ENCODE results near the gene SIK3.
"Not testable (repeated sequence)": the region's sequence is repeated elsewhere in the genome, so short reads cannot be mapped to it uniquely, and the experiment has no call there.

SIK3 gene

DNA sequence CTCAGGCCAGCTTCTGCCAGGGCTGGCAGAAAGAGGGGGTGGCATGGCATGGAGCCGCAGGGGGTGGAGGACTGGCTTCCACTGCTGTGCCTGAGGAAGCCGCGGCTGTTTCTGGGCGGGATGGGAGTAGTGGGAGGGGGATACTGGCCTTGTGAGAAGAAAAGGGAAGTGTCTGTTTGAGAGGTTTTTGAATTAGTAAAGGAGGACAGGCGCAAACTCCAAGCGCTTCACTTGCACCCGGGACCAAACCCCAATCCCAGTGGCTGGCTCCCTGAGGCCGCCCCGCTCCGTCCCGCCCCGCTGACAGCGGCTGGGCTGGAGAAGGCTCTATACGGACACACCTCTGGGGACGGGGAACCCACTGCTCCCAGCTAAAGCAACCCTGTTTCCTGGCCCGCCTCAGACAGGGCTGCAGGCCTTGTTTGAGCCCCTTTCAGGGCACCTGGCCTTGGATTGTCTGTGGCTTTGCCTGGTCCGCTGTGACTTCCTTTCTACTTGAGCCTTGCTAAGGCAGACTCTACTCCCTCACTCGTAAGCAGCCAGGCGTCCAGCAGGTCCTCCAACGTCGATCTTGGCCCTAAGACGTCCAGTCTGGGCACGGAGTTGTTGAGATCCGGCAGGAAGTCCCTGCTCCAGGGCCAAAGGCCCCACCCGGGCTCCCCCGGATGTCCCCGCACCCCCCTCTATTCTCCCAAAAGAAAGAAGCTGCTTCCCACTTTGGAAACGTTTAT lies 263.0 kb downstream of the SIK3 start:
- DNase-seq = no peak

DNA sequence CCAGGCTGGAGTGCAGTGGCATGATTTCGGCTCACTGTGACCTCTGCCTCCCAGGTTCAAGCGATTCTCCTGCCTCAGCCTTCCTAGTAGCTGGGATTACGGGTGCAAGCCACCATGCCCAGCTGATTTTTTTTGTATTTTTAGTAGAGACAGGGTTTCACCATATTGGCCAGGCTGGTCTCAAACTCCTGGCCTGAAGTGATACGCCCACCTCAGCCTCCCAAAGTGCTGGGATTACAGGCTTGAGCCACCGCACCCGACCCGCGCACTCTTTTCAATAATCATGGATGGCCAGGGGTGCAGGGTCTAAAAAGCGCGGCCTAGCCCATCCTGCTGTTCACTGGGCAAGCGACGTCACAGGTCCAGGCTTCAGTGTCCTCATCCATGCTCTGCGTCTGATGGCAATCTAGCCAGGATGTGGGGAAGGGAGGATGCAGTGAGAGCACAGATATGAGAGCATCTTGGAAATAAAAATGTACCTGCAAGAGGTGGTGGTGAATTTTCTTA lies 263.6 kb downstream of the SIK3 start:
- not testable (repeated sequence) for DNase-seq

DNA sequence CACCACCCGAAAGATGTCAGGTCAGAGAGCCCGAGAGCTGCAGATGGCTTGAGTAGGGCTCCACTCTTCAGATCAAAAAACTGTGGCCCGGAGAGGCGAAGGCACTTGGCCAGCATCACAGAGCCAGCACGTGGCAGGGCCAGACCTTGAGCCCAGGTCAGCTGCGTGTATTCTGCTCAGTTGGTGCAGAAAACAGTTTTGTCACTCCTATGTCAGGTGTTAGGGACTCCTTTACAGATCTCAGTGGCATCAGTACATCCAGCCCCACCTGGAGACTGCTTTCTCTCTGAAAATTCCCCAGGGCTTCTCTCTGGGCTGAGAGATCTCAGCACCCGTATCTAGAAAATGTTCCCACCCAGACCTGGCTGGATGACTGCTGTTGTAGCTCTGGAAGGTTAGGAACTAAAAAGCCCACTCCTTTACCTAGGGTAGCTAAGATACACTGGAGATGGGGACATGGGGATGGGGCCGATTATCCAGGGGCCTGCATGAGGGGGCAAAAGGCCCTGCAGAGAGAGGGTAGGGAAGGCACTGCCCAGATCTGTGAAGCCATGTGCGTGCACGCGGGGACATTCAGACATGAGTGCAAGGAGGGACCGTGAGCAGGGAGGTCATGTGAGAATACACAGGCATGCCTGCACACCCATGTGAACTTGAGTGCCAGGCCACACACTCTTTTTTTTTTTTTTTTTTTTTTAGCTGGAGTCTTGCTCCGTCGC lies 264.3 kb downstream of the SIK3 start:
- DNase-seq = no peak

DNA sequence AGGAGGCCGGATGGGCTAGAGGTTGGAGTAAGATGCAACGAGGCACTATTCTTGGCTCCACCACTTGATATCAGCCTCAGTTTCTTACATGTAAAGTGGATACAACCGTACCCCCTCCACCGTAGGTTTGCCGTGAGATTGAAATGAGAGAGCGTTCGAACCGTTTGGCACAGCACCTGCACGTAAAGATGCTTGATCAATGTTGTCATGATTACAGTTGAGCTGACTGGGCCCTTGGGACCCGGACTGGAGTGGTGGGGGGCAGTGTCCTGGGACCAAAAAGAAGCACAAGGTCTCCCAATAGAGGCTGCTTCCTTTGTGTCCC lies 264.8 kb downstream of the SIK3 start:
- no peak for DNase-seq

DNA sequence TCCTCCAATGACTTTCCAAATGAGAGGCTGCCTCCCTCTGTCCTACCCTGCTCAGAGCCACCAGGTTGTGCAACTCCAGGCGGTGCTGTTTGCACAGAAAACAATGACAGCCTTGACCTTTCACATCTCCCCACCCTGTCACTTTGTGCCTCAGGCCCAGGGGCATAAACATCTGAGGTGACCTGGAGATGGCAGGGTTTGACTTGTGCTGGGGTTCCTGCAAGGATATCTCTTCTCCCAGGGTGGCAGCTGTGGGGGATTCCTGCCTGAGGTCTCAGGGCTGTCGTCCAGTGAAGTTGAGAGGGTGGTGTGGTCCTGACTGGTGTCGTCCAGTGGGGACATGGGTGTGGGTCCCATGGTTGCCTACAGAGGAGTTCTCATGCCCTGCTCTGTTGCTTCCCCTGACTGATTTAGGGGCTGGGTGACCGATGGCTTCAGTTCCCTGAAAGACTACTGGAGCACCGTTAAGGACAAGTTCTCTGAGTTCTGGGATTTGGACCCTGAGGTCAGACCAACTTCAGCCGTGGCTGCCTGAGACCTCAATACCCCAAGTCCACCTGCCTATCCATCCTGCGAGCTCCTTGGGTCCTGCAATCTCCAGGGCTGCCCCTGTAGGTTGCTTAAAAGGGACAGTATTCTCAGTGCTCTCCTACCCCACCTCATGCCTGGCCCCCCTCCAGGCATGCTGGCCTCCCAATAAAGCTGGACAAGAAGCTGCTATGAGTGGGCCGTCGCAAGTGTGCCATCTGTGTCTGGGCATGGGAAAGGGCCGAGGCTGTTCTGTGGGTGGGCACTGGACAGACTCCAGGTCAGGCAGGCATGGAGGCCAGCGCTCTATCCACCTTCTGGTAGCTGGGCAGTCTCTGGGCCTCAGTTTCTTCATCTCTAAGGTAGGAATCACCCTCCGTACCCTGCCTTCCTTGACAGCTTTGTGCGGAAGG lies 265.6 kb downstream of the SIK3 start:
- DNase-seq = no peak

DNA sequence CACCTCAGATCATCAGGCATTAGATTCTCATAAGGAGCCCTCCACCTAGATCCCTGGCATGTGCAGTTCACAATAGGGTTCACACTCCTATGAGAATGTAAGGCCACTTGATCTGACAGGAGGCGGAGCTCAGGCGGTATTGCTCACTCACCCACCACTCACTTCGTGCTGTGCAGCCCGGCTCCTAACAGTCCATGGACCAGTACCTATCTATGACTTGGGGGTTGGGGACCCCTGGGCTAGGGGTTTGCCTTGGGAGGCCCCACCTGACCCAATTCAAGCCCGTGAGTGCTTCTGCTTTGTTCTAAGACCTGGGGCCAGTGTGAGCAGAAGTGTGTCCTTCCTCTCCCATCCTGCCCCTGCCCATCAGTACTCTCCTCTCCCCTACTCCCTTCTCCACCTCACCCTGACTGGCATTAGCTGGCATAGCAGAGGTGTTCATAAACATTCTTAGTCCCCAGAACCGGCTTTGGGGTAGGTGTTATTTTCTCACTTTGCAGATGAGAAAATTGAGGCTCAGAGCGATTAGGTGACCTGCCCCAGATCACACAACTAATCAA lies 266.4 kb downstream of the SIK3 start:
- no peak for DNase-seq

DNA sequence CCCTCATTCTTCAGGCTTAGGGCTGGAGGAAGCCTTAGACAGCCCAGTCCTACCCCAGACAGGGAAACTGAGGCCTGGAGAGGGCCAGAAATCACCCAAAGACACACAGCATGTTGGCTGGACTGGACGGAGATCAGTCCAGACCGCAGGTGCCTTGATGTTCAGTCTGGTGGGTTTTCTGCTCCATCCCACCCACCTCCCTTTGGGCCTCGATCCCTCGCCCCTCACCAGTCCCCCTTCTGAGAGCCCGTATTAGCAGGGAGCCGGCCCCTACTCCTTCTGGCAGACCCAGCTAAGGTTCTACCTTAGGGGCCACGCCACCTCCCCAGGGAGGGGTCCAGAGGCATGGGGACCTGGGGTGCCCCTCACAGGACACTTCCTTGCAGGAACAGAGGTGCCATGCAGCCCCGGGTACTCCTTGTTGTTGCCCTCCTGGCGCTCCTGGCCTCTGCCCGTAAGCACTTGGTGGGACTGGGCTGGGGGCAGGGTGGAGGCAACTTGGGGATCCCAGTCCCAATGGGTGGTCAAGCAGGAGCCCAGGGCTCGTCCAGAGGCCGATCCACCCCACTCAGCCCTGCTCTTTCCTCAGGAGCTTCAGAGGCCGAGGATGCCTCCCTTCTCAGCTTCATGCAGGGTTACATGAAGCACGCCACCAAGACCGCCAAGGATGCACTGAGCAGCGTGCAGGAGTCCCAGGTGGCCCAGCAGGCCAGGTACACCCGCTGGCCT lies 267.9 kb downstream of the SIK3 start:
- DNase-seq = no peak

DNA sequence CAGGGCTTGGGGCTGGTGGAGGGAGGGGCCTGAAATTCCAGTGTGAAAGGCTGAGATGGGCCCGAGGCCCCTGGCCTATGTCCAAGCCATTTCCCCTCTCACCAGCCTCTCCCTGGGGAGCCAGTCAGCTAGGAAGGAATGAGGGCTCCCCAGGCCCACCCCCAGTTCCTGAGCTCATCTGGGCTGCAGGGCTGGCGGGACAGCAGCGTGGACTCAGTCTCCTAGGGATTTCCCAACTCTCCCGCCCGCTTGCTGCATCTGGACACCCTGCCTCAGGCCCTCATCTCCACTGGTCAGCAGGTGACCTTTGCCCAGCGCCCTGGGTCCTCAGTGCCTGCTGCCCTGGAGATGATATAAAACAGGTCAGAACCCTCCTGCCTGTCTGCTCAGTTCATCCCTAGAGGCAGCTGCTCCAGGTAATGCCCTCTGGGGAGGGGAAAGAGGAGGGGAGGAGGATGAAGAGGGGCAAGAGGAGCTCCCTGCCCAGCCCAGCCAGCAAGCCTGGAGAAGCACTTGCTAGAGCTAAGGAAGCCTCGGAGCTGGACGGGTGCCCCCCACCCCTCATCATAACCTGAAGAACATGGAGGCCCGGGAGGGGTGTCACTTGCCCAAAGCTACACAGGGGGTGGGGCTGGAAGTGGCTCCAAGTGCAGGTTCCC lies 268.6 kb downstream of the SIK3 start, which contains the start of gene APOC3:
TSS of gene APOC3 (plus strand) at position 383 of the 659 bp plus-strand sequence. CDS start 676 bp downstream, outside the sequence.
- DNase-seq = no peak

DNA sequence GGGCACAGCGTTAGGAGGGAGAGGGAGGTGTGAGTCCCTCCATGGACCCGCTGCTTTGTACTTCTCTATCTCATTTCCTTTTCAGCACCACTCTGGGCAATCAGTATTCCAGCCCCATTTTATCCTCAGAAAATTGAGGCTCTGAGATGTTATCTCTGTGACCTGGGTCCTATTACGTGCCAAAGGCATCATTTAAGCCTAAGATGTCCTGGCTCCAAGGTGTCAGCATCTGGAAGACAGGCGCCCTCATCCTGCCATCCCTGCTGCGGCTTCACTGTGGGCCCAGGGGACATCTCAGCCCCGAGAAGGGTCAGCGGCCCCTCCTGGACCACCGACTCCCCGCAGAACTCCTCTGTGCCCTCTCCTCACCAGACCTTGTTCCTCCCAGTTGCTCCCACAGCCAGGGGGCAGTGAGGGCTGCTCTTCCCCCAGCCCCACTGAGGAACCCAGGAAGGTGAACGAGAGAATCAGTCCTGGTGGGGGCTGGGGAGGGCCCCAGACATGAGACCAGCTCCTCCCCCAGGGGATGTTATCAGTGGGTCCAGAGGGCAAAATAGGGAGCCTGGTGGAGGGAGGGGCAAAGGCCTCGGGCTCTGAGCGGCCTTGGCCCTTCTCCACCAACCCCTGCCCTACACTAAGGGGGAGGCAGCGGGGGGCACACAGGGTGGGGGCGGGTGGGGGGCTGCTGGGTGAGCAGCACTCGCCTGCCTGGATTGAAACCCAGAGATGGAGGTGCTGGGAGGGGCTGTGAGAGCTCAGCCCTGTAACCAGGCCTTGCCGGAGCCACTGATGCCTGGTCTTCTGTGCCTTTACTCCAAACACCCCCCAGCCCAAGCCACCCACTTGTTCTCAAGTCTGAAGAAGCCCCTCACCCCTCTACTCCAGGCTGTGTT lies 269.4 kb downstream of the SIK3 start:
- DNase-seq = no peak

DNA sequence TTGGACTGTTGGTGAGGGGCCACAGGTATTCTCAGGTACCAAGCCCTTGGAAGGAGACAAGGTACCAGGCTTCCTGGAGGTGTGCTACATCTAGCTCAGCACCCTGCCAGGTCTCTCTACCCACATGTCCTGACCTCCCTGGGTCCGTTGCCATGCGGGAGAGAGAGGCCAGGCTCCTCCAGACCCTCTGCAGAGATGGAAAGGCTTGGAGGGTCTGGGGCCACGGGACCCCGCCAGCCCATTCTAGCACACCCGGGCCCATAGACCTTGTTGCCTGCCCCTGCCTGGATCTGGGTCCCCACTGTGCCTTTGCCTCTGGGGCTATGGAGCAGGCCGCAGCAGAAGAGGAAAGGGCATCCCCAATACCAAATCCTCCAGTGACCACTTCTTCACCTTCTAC lies 270.8 kb downstream of the SIK3 start:
- DNase-seq = no peak

DNA sequence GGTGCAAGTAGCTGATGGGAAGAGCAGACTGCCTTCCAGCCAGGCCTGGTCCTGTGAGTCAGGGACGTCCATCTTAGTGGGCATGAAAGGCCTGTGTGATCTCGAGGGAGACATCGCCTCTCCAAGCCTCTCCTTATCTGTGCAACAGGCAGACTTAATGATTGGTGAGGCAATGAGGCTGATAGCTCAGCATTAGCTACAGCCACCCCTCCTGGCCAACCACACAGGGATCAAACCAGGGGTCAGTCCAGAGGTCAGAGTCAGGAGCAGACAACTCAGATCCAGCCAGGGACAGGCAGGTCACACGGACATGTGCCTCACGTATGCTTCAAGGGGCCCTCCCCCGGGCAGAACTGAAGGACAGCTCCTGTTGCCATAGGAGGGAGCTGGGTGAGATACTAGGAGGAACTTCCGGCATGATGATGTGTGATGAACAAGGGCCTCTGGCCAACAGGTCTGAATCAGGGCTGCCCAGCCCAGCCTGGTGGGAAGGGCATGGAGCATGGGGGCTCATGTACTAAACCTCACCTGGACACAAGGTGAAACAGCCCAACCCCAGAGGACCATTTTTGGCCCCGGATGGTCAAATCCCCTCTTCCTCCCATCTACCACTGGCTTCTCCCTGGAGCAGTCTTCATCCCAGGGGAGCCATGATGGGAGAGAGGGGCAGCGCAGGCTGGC lies 271.3 kb downstream of the SIK3 start:
- no peak for DNase-seq

DNA sequence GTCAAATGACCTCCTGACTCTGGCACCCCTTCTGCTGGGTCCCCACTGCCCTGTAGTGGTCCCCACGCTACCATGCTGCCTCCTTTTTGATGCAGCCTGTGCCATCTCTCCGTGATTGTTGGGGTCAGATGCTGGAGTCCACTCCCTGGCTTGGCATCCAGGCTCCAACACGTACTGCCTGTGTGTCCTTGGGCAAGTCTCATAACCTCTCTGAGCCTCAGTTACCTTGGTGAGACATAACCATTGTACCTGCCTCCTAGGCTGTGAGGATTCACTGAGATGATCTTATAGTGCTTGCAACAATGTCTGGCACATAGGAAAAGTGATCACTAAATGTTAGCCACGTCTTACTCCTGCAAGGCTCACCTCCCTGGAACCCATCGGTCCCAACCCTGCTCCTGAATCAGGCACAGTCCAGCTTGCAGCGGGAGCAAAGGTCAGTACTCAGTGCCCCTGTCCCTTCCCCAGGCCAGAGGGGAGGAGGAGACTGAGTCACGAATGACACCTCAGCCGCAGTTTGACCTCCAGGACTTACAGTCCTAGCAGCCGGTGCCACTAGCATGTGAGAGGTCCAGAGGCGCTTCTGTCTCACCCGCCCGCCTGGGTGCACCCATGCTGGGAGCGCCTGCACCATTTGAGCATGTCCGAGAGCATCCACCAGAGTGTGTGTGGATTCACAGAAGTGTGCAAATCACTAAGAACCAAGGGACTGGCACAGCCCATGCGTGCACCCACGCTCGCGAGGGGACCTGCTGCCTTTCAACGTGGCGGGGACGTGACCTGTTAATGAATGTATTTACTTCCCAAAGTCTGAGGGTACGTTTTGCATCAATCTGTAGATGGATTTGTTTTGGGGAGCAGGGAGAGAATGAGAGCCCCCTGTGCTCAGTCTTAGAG lies 272.1 kb downstream of the SIK3 start:
- no peak for DNase-seq

DNA sequence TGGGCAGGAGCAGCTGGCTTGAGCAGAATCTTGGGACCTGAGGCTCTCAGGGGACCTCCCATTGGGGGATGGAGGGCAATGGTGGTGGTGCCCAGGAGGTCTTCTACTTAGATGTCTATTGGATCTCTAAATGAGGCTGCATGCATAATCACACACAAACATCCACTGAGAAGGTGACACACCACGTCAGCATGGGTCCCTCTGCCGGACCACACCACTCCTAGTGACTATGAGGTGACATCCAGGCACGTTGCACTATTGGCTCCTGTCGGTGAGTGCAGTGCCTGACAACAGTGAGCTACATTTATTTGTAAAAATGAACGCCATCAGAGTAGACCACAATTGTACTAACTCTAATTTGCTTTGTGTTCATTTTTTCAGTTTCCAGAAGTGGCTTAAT lies 272.8 kb downstream of the SIK3 start:
- DNase-seq = no peak

DNA sequence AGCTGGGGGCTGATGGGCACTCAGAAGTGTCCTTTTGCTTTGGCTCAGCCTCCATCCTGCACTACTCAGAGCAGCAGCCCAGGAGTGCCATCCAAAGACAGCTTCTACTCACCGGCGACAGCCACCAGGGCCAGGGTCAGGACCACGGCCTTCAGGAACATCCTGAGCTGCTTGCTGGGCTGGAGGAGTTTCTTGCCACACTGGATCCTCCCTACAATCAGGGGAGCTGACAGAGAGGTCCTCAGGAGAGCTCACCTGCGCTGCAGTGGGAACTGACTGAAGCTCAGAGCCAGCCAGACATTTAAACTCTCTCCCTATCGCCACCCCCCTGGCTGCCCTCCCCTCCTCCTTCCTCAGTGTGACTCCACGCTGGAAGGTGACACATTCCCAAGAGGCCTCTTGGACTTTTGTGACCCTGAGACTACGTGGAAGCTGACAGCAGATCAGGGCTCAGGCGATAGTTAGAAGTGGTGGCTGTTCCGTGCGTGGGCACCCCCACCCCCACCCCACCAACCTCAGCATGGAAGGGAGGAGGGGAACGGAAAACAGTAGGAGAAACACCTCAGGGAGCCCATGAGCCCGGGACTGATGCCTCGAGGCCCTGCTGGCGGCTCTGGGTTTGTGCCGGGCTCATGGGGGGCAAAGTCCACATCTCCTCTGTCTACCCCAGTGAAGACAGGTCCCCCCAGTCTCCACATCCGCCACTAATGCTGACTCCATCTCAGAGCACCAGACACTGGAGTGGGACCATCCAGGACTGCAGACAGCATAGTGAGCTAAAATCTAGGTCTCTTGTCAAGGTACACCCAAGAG lies 275.0 kb downstream of the SIK3 start, which contains the start of gene APOA4:
TSS of gene APOA4 (minus strand) at position 274 of the 813 bp plus-strand sequence. CDS start at position 161, 113 bp downstream.
- DNase-seq = no peak

DNA sequence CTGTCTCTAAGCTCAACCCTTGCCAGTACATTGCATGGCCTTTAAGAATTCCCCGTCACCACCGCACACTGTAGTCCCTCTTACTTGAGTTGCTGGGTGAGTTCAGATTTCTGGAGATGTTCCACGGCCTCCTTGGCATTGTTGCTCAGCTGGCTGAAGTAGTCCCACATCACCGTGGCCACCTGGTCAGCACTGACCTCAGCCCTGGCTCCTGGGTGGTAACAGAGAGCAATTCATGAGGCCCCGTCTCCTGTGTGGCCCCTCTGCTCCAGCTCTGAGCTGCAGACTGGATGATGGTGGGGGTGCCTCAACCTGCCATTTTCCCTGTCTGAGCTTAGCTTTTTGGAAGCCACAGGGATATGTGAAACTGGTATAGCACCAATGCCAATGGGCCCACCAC lies 275.7 kb downstream of the SIK3 start:
- no peak for DNase-seq

DNA sequence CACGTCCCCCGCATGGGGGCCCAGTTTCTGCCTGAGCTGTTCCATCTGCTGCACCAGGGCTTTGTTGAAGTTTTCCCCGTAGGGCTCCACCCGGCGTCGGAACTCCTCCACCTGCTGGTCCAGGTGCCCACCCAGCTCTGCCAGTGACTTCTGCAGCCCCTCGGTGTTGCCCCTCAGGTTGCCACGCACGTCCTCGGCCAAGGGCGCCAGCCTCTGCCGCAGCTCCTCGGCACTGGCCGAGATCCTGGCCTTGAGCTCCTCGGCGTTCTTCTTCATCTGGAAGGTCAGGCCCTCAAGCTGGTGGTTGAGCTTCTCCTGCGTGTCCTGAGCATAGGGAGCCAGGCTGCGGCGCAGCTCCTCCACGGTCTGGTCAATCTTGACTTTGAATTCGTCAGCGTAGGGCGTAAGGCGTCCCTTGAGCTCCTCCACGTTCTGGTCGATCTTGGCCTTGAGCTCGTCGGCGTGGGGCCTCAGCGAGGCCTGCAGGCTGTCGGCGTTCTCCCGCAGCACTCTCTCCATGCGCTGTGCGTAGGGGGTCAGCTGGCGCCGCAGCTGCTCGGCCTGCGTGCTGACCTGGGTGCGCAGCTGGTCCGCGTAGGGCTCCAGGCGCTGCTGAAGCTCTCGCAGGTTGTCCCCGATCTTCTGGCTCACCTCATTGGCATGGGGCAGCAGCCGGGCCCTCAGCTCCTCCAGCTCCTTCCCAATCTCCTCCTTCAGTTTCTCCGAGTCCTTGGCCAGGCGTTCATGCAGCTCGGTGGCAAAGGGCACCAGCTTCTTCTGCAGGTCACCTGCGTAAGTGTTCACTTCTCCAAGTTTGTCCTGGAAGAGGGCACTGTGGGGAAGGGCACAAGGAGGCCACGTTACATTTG lies 276.9 kb downstream of the SIK3 start:
- no peak for DNase-seq

DNA sequence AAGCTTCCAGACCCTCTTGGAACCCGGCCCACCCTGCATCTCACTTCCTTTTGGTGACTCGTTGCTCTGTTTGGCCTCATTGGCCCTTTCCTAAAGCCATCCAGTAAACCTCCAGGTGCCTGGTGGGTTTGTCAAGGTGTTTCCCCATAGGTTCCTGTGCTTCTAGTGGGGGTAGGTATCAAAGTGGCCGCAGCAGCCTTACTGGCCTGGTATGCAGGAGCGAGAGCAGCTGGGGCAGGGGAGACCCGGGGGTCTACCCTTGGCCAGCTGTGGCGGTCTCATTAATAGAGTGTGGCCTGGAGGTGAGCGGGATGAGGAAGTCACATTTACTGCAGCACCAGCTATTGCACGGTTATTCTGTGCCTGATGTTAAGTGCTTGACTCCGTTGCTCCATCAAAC lies 279.2 kb downstream of the SIK3 start:
- DNase-seq = no peak
